Suprapubic skin (tissue), 4 donors: ENCODE results near the gene S100A1. TPM values are rescaled to one million over a fixed set of nuclear protein-coding genes. Genes with fewer than 3 reads are reported as not detected.

ENCODE experiments used
- DNase-seq, 2 donors: peaks; one replicate each; pipeline ENCODE4 v3.0.0-alpha.2; 2019; ENCODE audit warnings: low spot score in 2 of 2
- H3K27ac ChIP-seq: fragments of 200-600 bp; sonication (generic); one replicate; pipeline ENCODE4 v1.5.1; 2019
- H3K27me3 ChIP-seq: fragments of 200-600 bp; sonication (generic); one replicate; pipeline ENCODE4 v1.5.1; 2019
- H3K36me3 ChIP-seq: fragments of 200-600 bp; sonication (generic); one replicate; pipeline ENCODE4 v1.5.1; 2019
- H3K4me1 ChIP-seq: fragments of 200-600 bp; sonication (generic); one replicate; pipeline ENCODE4 v1.5.1; 2019
- H3K4me3 ChIP-seq: fragments of 200-600 bp; sonication (generic); one replicate; pipeline ENCODE4 v1.5.1; 2019; ENCODE audit warnings: mild to moderate bottlenecking
- H3K9me3 ChIP-seq: fragments of 200-600 bp; sonication (generic); one replicate; pipeline ENCODE4 v1.5.1; 2019
- CTCF ChIP-seq, 2 donors: fragments of 200-600 bp in 1 of 2; fragments of 450-650 bp in 1 of 2; sonication (generic) in 1 of 2; IDR thresholded peaks; one replicate each; pipeline ENCODE4 v1.5.1; 2016 to 2019; ENCODE audit warnings: antibody characterized with exemption in 2 of 2, mild to moderate bottlenecking in 1 of 2, moderate library complexity in 1 of 2
- EP300 ChIP-seq: sonication (generic); formaldehyde crosslinking; IDR thresholded peaks from one replicate; pipeline ENCODE4 v1.6.1; 2017; ENCODE audit warnings: antibody characterized with exemption
- POLR2A ChIP-seq, 2 donors: fragments of 450-650 bp; IDR thresholded peaks; one replicate each; pipeline ENCODE4 v1.6.1; 2017; ENCODE audit warnings: antibody characterized with exemption in 2 of 2, mild to moderate bottlenecking in 2 of 2, moderate library complexity in 2 of 2
- POLR2AphosphoS5 ChIP-seq, 3 donors: sonication (generic); formaldehyde crosslinking; IDR thresholded peaks; one replicate each; pipeline ENCODE4 v1.6.1; 2017; ENCODE audit warnings: antibody characterized with exemption in 3 of 3
- WGBS: methylation state at CpG from one replicate; pipeline ENCODE4 v1.1.5; 2018; 5-methylcytosine and 5-hydroxymethylcytosine counted together
- total RNA-seq, 4 donors: library from RNA; depleted of rRNA; stranded (reverse); fragments of >200 nt; gene quantifications; one replicate each; pipeline ENCODE4 v1.1.0, GENCODE V29; 2016

S100A1 gene
- total RNA-seq, 4 donors from 2014 or later: 17.9 to 33.2 (median 21.1) TPM

GRCh38 chr1:153614189-153614900 lies 13.9 kb upstream of the S100A1 start:
- H3K27me3 ChIP-seq: no peaks in the 10 kb centered on the region
- H3K4me1 ChIP-seq: peaks cover 75% of the 10 kb centered on the region
- WGBS: 40% methylated on average over 2 of the region's 2 CpGs
- H3K9me3 ChIP-seq: no peaks in the 10 kb centered on the region
- no peak for DNase-seq
- peak overlapping the region; percentile 41 for H3K4me3 ChIP-seq
- TF ChIP-seq CTCF (IDR thresholded peaks at IDR 0.05): no peak
- no peak for TF ChIP-seq POLR2A (IDR thresholded peaks at IDR 0.05)
- no peak for TF ChIP-seq EP300
- TF ChIP-seq POLR2AphosphoS5 (IDR thresholded peaks at IDR 0.05): no peak
- H3K27ac ChIP-seq: peak overlapping the region; percentile 88
- no peaks in the 10 kb centered on the region for H3K36me3 ChIP-seq

GRCh38 chr1:153614906-153615305 lies 13.3 kb upstream of the S100A1 start:
- peak overlapping the region; percentile 88 for H3K27ac ChIP-seq
- 72% methylated on average over 7 of the region's 7 CpGs for WGBS
- TF ChIP-seq POLR2A (IDR thresholded peaks at IDR 0.05) (no peak), POLR2AphosphoS5 (IDR thresholded peaks at IDR 0.05) (no peak)
- H3K4me3 ChIP-seq: peak overlapping the region; percentile 41
- H3K27me3 ChIP-seq: no peaks in the 10 kb centered on the region
- no peaks in the 10 kb centered on the region for H3K36me3 ChIP-seq
- no peaks in the 10 kb centered on the region for H3K9me3 ChIP-seq
- peaks cover 70% of the 10 kb centered on the region for H3K4me1 ChIP-seq
- DNase-seq: no peak

- no peaks in the 10 kb centered on the region for H3K36me3 ChIP-seq
- peak overlapping the region; percentile 88 for H3K27ac ChIP-seq
- TF ChIP-seq POLR2AphosphoS5 (IDR thresholded peaks at IDR 0.05) (no peak), EP300 (no peak)
- no CpG with 5 or more reads among the region's 2 CpGs for WGBS
- H3K9me3 ChIP-seq: no peaks in the 10 kb centered on the region
- peak in 1 of 2 donors; percentile 73 for DNase-seq
- peaks cover 65% of the 10 kb centered on the region for H3K4me1 ChIP-seq
- H3K4me3 ChIP-seq: peak overlapping the region; percentile 41
- no peaks in the 10 kb centered on the region for H3K27me3 ChIP-seq
These were observed 12.8 kb upstream of the S100A1 start for GRCh38 chr1:153615406-153615805.

- WGBS: 37% methylated on average over 10 of the region's 10 CpGs
- H3K4me1 ChIP-seq: peaks cover 55% of the 10 kb centered on the region
- no peaks in the 10 kb centered on the region for H3K36me3 ChIP-seq
- H3K4me3 ChIP-seq: peak within 1 kb of the TSS; percentile 41
- no peaks in the 10 kb centered on the region for H3K9me3 ChIP-seq
- no peaks in the 10 kb centered on the region for H3K27me3 ChIP-seq
- H3K27ac ChIP-seq: peak within 1 kb of the TSS; percentile 88
- no peak for TF ChIP-seq POLR2AphosphoS5 (IDR thresholded peaks at IDR 0.05)
- TF ChIP-seq POLR2A (IDR thresholded peaks at IDR 0.05): no peak
- no peak for TF ChIP-seq EP300
- no peak for TF ChIP-seq CTCF (IDR thresholded peaks at IDR 0.05)
- peak in 1 of 2 donors; percentile 86 for DNase-seq
These were observed 11.9 kb upstream of the S100A1 start, which contains the start of gene S100A14 for GRCh38 chr1:153616144-153616916. Gene S100A14, minus strand, starts transcription at chr1:153616325. Its CDS starts 467 bp downstream, at chr1:153615858.

- peaks cover 52% of the 10 kb centered on the region for H3K4me1 ChIP-seq
These were observed 11.3 kb upstream of the S100A1 start for GRCh38 chr1:153616917-153617311.

More at GRCh38 chr1:153616917-153617311, 11.3 kb upstream of the S100A1 start:
- TF ChIP-seq POLR2A (IDR thresholded peaks at IDR 0.05) (no peak), CTCF (IDR thresholded peaks at IDR 0.05) (no peak), POLR2AphosphoS5 (IDR thresholded peaks at IDR 0.05) (no peak), EP300 (no peak)
- WGBS: 44% methylated on average over 5 of the region's 5 CpGs
- no peaks in the 10 kb centered on the region for H3K9me3 ChIP-seq
- DNase-seq: peak in 1 of 2 donors; percentile 72
- peak overlapping the region; percentile 88 for H3K27ac ChIP-seq
- no peak overlapping the region for H3K4me3 ChIP-seq
- H3K36me3 ChIP-seq: no peaks in the 10 kb centered on the region
- H3K27me3 ChIP-seq: no peaks in the 10 kb centered on the region
